DOHH2 (cell line): ENCODE measurements around the gene AFDN.

Experiments used
- EZH2phosphoT487 ChIP-seq: fragments of 200-600 bp; sonication (generic); IDR thresholded peaks from 2 replicates; pipeline ENCODE4 v1.6.1; 2017; ENCODE audit warnings: borderline replicate concordance, mild to moderate bottlenecking, antibody characterized with exemption, low read length, moderate library complexity, mixed read lengths
- TF ChIP-seq, protein P1 (sequence below): fragments of 200-600 bp; sonication (generic); IDR thresholded peaks from one replicate; pipeline ENCODE4 v1.5.1; 2014; ENCODE audit warnings: antibody characterized with exemption, mild to moderate bottlenecking, low read depth, low read length; ENCODE audit not compliant: poor library complexity, severe bottlenecking

DNA sequence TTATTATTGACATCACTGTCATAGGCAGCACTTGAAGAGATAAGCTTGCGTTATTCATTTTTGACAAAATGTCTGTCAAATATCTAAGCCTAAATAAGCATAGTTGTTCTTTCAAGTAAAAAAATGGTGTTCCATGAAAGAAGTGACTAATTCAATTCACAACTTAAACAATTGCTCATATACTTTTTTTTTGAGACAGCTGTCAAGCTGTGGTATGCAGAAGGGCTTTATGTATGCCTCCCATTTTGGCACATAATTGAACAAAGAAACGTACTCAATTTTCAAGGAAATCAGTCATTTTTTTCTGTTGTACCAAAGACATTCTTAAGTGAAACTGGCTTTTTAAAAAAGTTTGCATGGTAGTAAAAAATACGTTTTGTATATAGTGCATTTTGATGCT lies 8.5 kb downstream of the AFDN start:
- TF ChIP-seq, protein P1, sequence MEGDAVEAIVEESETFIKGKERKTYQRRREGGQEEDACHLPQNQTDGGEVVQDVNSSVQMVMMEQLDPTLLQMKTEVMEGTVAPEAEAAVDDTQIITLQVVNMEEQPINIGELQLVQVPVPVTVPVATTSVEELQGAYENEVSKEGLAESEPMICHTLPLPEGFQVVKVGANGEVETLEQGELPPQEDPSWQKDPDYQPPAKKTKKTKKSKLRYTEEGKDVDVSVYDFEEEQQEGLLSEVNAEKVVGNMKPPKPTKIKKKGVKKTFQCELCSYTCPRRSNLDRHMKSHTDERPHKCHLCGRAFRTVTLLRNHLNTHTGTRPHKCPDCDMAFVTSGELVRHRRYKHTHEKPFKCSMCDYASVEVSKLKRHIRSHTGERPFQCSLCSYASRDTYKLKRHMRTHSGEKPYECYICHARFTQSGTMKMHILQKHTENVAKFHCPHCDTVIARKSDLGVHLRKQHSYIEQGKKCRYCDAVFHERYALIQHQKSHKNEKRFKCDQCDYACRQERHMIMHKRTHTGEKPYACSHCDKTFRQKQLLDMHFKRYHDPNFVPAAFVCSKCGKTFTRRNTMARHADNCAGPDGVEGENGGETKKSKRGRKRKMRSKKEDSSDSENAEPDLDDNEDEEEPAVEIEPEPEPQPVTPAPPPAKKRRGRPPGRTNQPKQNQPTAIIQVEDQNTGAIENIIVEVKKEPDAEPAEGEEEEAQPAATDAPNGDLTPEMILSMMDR = no peak
- TF ChIP-seq EZH2phosphoT487 = no peak
